GM06990 (cell line): ENCODE results near the gene TUBA3C.
"Not testable (repeated sequence)": the region's sequence is repeated elsewhere in the genome, so short reads cannot be mapped to it uniquely, and the experiment has no call there.

Experiments used
- DNase-seq: peaks from one replicate; pipeline ENCODE4 v3.0.0-alpha.2; 2011; ENCODE audit not compliant: insufficient read length; ENCODE audit errors: extremely low read depth
- H3K27me3 ChIP-seq: replicated peaks from 2 replicates; pipeline ENCODE4 v1.6.0; 2011; ENCODE audit warnings: low read length; ENCODE audit not compliant: control insufficient read depth, insufficient read depth
- H3K36me3 ChIP-seq: 2 replicates; pipeline ENCODE4 v1.5.1; 2011; ENCODE audit warnings: low read length; ENCODE audit not compliant: control insufficient read depth, insufficient read depth
- H3K4me3 ChIP-seq: replicated peaks from 2 replicates; pipeline ENCODE4 v1.5.1; 2011; ENCODE audit warnings: low read depth, mild to moderate bottlenecking, control low read depth, low read length
- CTCF ChIP-seq: IDR thresholded peaks from 2 replicates; pipeline ENCODE4 v1.5.1; 2011; ENCODE audit warnings: low read length, control low read depth, mild to moderate bottlenecking, inconsistent platforms; ENCODE audit not compliant: insufficient read depth, poor library complexity, severe bottlenecking

Gene TUBA3C

GRCh38 chr13:19181621-19182485 is at the start of gene TUBA3C:
TSS of gene TUBA3C (minus strand) at chr13:19181824. CDS start at chr13:19181747, 77 bp downstream.
- DNase-seq, result no peak
- TF ChIP-seq CTCF, result no peak
- no peaks in the 10 kb centered on the region for H3K27me3 ChIP-seq
- H3K36me3 ChIP-seq, result no peaks in the 10 kb centered on the region
- no peak within 1 kb of the TSS for H3K4me3 ChIP-seq

- not testable (repeated sequence) for DNase-seq, H3K36me3 ChIP-seq, H3K4me3 ChIP-seq, H3K27me3 ChIP-seq
Measured at GRCh38 chr13:19207413-19207812, 25.8 kb upstream of the TUBA3C start.

- H3K36me3 ChIP-seq, H3K4me3 ChIP-seq, H3K27me3 ChIP-seq, DNase-seq: not testable (repeated sequence)
Measured at GRCh38 chr13:19192622-19193021, 11.0 kb upstream of the TUBA3C start.

- not testable (repeated sequence) for H3K4me3 ChIP-seq, DNase-seq, H3K27me3 ChIP-seq, H3K36me3 ChIP-seq
Measured at GRCh38 chr13:19189911-19190310, 8.3 kb upstream of the TUBA3C start.

GRCh38 chr13:19189368-19189767 is 7.7 kb upstream of the TUBA3C start:
- not testable (repeated sequence) for H3K27me3 ChIP-seq, H3K36me3 ChIP-seq, H3K4me3 ChIP-seq

GRCh38 chr13:19185865-19186645 is 4.4 kb upstream of the TUBA3C start:
- no peak for DNase-seq

More at GRCh38 chr13:19189368-19189767, 7.7 kb upstream of the TUBA3C start:
- not testable (repeated sequence) for DNase-seq

GRCh38 chr13:19185086-19185864 is 3.7 kb upstream of the TUBA3C start:
- DNase-seq, result no peak
- Histone ChIP-seq H3K27me3 (no peaks in the 10 kb centered on the region), H3K36me3 (no peaks in the 10 kb centered on the region), H3K4me3 (no peak overlapping the region)
- no peak for TF ChIP-seq CTCF

More at GRCh38 chr13:19185865-19186645, 4.4 kb upstream of the TUBA3C start:
- no peaks in the 10 kb centered on the region for H3K27me3 ChIP-seq
- no peak overlapping the region for H3K4me3 ChIP-seq
- TF ChIP-seq CTCF, result no peak
- no peaks in the 10 kb centered on the region for H3K36me3 ChIP-seq
